NOMO-1 treated with DMSO at 0.1 percent for 48 hours (cell line): Measurements from ENCODE around the gene TLK1.
A peak's percentile ranks its signal among the peaks of the same experiment; 100 is the strongest.
"Not testable (repeated sequence)": the region's sequence is repeated elsewhere in the genome, so short reads cannot be mapped to it uniquely, and the experiment has no call there.

Experiments used
- DNase-seq: peaks from one replicate; lab custom pipeline; 2025; ENCODE audit not compliant: unreplicated experiment; lab: John Stamatoyannopoulos, UW

Gene TLK1

GRCh38 chr2:171086352-171087290 is 74.1 kb downstream of the TLK1 start:
- peak; percentile 16 for DNase-seq

GRCh38 chr2:171084128-171084527 is 76.6 kb downstream of the TLK1 start:
- no peak for DNase-seq

- no peak for DNase-seq
These were observed 77.2 kb downstream of the TLK1 start for GRCh38 chr2:171083451-171083850.

- DNase-seq: no peak
These were observed 79.0 kb downstream of the TLK1 start for GRCh38 chr2:171081649-171082111.

- no peak for DNase-seq
These were observed 80.1 kb downstream of the TLK1 start for GRCh38 chr2:171080607-171081006.

- DNase-seq: not testable (repeated sequence)
These were observed 84.3 kb downstream of the TLK1 start for GRCh38 chr2:171076422-171076821.

GRCh38 chr2:171072164-171072563 is 88.5 kb downstream of the TLK1 start:
- DNase-seq: no peak

GRCh38 chr2:171069286-171069956 is 91.3 kb downstream of the TLK1 start:
- DNase-seq: no peak

GRCh38 chr2:171066110-171066509 is 94.6 kb downstream of the TLK1 start:
- no peak for DNase-seq

- no peak for DNase-seq
These were observed 103.1 kb downstream of the TLK1 start for GRCh38 chr2:171057575-171057974.

- DNase-seq: no peak
These were observed 104.4 kb downstream of the TLK1 start for GRCh38 chr2:171056307-171056706.

GRCh38 chr2:171049691-171050090 is 111.0 kb downstream of the TLK1 start:
- DNase-seq: no peak

GRCh38 chr2:171046048-171046560 is 114.6 kb downstream of the TLK1 start:
- DNase-seq: no peak

GRCh38 chr2:171044416-171044815 is 116.3 kb downstream of the TLK1 start:
- no peak for DNase-seq

GRCh38 chr2:171042253-171042969 is 118.3 kb downstream of the TLK1 start:
- DNase-seq: no peak

GRCh38 chr2:171036532-171036931 is 124.2 kb downstream of the TLK1 start:
- DNase-seq: no peak

- no peak for DNase-seq
These were observed 126.4 kb downstream of the TLK1 start for GRCh38 chr2:171034315-171034714.

GRCh38 chr2:171025214-171025613 is 135.5 kb downstream of the TLK1 start:
- no peak for DNase-seq

- no peak for DNase-seq
These were observed 142.2 kb downstream of the TLK1 start for GRCh38 chr2:171018522-171018921.

GRCh38 chr2:171016125-171016524 is 144.6 kb downstream of the TLK1 start:
- DNase-seq: no peak

GRCh38 chr2:171013851-171014250 is 146.8 kb downstream of the TLK1 start:
- no peak for DNase-seq
